Liver (tissue), 3 donors: ENCODE results near the gene FANCL.

Experiments used
- SP1 ChIP-seq: IDR thresholded peaks from 2 replicates; pipeline ENCODE4 v1.6.1; 2018; ENCODE audit warnings: antibody characterized with exemption, mild to moderate bottlenecking
- YY1 ChIP-seq: IDR thresholded peaks from 2 replicates; pipeline ENCODE4 v1.6.1; 2016; ENCODE audit warnings: antibody characterized with exemption, mild to moderate bottlenecking
- TF ChIP-seq, protein P1 (sequence below): IDR thresholded peaks from 2 replicates; pipeline ENCODE4 v1.6.1; 2016; ENCODE audit warnings: antibody characterized with exemption, mild to moderate bottlenecking
- TF ChIP-seq, protein P2 (sequence below): fragments of 150-350 bp; IDR thresholded peaks from 2 replicates; pipeline ENCODE4 v1.5.1; 2017; ENCODE audit warnings: improper control_type of control experiment, low read depth, low read length; ENCODE audit not compliant: missing input control
- donor health status: healthy.
- donor health status: healthy.

DNA sequence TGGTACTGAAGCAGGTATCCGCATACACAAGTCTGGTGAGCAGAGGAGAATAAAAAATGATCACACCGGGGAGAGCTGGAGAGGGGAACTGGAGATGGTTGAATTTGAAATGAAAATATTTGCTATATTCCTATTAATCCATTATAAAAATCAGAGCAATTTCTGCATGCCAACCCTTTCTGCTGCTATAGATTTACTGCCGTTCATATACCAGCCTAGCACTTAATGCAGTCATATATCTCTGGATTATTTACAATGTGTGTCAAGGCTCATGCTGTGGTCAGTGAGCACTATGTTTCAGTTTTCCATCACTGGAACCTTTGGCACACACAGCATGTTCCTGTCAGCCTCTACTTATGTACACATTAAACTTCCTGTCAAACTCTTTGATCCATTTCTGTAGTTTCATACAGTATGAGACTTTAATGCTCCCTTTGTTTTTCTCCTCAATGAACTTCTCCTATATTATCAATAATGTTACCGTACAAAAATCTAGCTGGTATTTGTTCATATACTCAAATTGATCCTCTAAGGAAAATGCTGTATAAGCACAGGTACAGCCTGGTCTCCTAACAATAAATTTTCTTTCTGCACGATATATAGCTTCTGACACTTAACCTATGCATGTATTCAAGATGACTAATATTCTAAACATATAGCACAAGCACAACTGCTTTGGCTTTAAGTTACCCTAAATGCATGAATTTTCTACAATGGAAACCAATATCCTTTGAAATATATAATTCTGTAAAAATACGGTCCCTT lies 36.7 kb downstream of the FANCL start:
- TF ChIP-seq SP1: no peak
- TF ChIP-seq, protein P1, sequence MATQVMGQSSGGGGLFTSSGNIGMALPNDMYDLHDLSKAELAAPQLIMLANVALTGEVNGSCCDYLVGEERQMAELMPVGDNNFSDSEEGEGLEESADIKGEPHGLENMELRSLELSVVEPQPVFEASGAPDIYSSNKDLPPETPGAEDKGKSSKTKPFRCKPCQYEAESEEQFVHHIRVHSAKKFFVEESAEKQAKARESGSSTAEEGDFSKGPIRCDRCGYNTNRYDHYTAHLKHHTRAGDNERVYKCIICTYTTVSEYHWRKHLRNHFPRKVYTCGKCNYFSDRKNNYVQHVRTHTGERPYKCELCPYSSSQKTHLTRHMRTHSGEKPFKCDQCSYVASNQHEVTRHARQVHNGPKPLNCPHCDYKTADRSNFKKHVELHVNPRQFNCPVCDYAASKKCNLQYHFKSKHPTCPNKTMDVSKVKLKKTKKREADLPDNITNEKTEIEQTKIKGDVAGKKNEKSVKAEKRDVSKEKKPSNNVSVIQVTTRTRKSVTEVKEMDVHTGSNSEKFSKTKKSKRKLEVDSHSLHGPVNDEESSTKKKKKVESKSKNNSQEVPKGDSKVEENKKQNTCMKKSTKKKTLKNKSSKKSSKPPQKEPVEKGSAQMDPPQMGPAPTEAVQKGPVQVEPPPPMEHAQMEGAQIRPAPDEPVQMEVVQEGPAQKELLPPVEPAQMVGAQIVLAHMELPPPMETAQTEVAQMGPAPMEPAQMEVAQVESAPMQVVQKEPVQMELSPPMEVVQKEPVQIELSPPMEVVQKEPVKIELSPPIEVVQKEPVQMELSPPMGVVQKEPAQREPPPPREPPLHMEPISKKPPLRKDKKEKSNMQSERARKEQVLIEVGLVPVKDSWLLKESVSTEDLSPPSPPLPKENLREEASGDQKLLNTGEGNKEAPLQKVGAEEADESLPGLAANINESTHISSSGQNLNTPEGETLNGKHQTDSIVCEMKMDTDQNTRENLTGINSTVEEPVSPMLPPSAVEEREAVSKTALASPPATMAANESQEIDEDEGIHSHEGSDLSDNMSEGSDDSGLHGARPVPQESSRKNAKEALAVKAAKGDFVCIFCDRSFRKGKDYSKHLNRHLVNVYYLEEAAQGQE: no peak
- TF ChIP-seq, protein P2, sequence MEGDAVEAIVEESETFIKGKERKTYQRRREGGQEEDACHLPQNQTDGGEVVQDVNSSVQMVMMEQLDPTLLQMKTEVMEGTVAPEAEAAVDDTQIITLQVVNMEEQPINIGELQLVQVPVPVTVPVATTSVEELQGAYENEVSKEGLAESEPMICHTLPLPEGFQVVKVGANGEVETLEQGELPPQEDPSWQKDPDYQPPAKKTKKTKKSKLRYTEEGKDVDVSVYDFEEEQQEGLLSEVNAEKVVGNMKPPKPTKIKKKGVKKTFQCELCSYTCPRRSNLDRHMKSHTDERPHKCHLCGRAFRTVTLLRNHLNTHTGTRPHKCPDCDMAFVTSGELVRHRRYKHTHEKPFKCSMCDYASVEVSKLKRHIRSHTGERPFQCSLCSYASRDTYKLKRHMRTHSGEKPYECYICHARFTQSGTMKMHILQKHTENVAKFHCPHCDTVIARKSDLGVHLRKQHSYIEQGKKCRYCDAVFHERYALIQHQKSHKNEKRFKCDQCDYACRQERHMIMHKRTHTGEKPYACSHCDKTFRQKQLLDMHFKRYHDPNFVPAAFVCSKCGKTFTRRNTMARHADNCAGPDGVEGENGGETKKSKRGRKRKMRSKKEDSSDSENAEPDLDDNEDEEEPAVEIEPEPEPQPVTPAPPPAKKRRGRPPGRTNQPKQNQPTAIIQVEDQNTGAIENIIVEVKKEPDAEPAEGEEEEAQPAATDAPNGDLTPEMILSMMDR: no peak
- TF ChIP-seq YY1: no peak
